ENCODE results near the gene POLA2.
"Not testable (repeated sequence)": the region's sequence is repeated elsewhere in the genome, so short reads cannot be mapped to it uniquely, and the experiment has no call there.

POLA2 gene

DNA sequence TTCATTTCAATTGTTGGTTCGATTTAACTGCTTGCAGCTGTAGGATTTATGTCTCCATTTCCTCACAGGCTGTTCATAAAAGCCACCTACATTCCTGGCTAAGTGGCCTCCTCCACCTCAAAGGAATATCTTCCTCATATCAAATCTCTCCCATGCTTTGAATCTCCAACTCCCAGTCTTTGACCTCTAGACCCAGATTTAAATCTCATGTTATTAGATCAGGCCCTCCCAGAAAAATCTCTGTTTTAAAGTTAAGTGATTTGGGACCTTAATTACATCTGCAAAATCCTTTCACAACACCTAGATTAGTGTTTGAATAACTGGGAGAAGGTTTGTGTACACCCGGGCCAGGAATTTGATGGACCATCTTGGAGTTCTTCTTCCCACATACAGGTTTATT lies 33.9 kb upstream of the POLA2 start:
- no peaks in the 10 kb centered on the region for H3K27me3 ChIP-seq (replicated peaks; ENCODE audit: control insufficient read depth, insufficient read depth, low read length)
- no peaks in the 10 kb centered on the region; the same call in 1 of the 2 replicates for H3K36me3 ChIP-seq (ENCODE audit: control insufficient read depth, insufficient read depth, low read length)
- no peak overlapping the region for H3K4me3 ChIP-seq (replicated peaks; ENCODE audit: low read depth, low read length)
- TF ChIP-seq, protein P1, sequence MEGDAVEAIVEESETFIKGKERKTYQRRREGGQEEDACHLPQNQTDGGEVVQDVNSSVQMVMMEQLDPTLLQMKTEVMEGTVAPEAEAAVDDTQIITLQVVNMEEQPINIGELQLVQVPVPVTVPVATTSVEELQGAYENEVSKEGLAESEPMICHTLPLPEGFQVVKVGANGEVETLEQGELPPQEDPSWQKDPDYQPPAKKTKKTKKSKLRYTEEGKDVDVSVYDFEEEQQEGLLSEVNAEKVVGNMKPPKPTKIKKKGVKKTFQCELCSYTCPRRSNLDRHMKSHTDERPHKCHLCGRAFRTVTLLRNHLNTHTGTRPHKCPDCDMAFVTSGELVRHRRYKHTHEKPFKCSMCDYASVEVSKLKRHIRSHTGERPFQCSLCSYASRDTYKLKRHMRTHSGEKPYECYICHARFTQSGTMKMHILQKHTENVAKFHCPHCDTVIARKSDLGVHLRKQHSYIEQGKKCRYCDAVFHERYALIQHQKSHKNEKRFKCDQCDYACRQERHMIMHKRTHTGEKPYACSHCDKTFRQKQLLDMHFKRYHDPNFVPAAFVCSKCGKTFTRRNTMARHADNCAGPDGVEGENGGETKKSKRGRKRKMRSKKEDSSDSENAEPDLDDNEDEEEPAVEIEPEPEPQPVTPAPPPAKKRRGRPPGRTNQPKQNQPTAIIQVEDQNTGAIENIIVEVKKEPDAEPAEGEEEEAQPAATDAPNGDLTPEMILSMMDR (IDR thresholded peaks at IDR 0.05; ENCODE audit: insufficient read depth, low read length, poor library complexity, severe bottlenecking): no peak
- no peak for DNase-seq (ENCODE audit: extremely low read depth, insufficient read length)

DNA sequence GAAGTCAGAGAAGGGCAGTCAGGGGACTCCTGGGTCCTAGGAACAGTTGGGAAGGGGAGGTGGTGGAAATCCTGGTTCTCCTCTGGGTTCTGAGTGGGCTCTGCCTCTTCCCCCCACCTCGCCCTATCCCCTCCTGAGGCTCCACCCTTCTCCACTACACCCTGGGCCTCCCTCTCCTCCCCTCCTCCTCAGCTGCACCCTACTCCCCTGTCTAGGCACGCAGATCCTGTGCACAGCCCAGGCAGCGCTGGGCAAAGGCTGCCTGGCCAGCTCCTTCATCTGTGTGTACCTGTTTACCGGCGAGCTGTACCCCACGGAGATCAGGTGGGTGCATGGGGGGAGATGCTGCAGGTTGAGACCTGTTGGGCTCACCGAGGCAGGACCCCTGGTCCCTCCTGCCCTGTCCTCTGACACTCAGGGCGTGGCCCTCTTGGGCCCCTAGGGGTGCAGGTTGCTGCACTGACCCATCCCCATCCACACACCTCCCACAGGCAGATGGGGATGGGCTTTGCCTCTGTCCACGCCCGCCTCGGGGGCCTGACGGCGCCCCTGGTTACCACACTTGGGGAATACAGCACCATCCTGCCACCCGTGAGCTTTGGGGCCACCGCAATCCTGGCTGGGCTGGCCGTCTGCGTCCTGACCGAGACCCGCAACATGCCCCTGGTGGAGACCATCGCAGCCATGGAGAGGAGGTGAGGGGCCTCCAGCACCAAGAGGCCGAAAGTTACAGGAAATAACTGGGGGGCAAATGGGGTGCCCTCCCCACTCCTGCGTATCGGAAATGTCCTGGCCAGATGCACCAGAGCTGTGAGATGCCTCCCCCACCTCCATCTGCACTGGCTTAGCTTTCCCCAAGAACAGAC lies 25.3 kb upstream of the POLA2 start:
- Histone ChIP-seq H3K27me3 (replicated peaks; ENCODE audit: control insufficient read depth, insufficient read depth, low read length) (no peaks in the 10 kb centered on the region), H3K4me3 (replicated peaks; ENCODE audit: low read depth, low read length) (no peak overlapping the region), H3K36me3 (ENCODE audit: control insufficient read depth, insufficient read depth, low read length) (no peaks in the 10 kb centered on the region)
- TF ChIP-seq, protein P1 (IDR thresholded peaks at IDR 0.05; ENCODE audit: insufficient read depth, low read length, poor library complexity, severe bottlenecking): no peak
- no peak for DNase-seq (ENCODE audit: extremely low read depth, insufficient read length)

DNA sequence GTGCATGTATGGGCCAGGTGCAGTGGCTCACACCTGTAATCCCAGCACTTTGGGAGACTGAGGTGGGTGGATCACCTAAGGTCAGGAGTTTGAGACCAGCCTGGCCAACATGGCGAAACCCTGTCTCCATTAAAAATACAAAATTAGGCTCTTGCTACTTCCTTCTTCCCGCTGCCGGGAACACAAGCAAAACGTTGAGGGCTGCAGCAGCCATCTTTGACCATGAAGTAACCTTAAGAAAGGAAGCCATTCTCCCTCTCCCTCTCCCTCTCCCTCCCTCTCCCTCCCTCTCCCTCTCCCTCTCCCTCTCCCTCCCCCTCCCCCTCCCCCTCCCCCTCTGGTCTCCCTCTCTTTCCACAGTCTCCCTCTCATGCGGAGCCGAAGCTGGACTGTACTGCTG lies 23.5 kb upstream of the POLA2 start:
- DNase-seq (ENCODE audit: extremely low read depth, insufficient read length); H3K36me3 ChIP-seq (ENCODE audit: control insufficient read depth, insufficient read depth, low read length); H3K27me3 ChIP-seq (replicated peaks; ENCODE audit: control insufficient read depth, insufficient read depth, low read length); H3K4me3 ChIP-seq (replicated peaks; ENCODE audit: low read depth, low read length): not testable (repeated sequence)

DNA sequence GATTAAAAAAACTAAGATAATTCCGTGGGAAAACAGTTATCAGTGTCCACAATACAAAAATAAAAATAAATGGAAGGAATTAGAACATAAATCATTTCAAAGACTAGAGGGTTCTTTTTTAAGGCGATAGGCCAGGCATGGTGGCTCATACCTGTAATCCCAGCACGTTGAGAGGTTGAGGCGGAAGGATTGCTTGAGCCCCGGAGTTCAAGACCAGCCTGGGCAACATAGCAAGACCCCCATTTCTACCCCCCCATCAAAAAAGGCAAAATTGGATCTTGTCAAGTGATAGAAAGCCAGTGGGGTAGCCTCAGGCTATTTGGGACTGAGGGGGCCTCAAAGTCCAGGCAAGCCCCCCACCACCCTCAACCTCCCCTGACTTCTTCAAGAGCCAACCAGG lies 20.6 kb upstream of the POLA2 start:
- Histone ChIP-seq H3K4me3 (replicated peaks; ENCODE audit: low read depth, low read length) (no peak overlapping the region), H3K36me3 (ENCODE audit: control insufficient read depth, insufficient read depth, low read length) (no peaks in the 10 kb centered on the region), H3K27me3 (replicated peaks; ENCODE audit: control insufficient read depth, insufficient read depth, low read length) (no peaks in the 10 kb centered on the region)
- no peak for DNase-seq (ENCODE audit: extremely low read depth, insufficient read length)
- TF ChIP-seq, protein P1 (IDR thresholded peaks at IDR 0.05; ENCODE audit: insufficient read depth, low read length, poor library complexity, severe bottlenecking): no peak

DNA sequence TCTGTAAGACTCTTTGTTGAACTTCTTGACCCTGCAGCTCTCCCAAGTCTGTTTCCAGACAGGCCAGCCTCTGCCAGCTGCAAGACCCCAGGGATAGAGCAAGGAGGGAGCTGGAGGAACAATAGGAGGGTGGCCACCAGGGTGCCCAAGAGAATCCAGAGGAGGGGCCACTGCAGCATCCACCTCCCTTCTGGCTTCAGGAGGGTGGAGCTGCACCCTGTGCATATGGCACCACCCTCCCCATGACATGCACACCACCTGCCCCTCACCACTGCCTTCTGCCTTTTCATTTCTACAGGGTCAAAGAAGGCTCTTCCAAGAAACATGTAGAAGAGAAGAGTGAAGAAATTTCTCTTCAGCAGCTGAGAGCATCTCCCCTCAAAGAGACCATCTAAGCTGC lies 20.1 kb upstream of the POLA2 start:
- Histone ChIP-seq H3K36me3 (ENCODE audit: control insufficient read depth, insufficient read depth, low read length) (no peaks in the 10 kb centered on the region), H3K4me3 (replicated peaks; ENCODE audit: low read depth, low read length) (no peak overlapping the region), H3K27me3 (replicated peaks; ENCODE audit: control insufficient read depth, insufficient read depth, low read length) (no peaks in the 10 kb centered on the region)
- TF ChIP-seq, protein P1 (IDR thresholded peaks at IDR 0.05; ENCODE audit: insufficient read depth, low read length, poor library complexity, severe bottlenecking): no peak
- DNase-seq (ENCODE audit: extremely low read depth, insufficient read length): no peak

DNA sequence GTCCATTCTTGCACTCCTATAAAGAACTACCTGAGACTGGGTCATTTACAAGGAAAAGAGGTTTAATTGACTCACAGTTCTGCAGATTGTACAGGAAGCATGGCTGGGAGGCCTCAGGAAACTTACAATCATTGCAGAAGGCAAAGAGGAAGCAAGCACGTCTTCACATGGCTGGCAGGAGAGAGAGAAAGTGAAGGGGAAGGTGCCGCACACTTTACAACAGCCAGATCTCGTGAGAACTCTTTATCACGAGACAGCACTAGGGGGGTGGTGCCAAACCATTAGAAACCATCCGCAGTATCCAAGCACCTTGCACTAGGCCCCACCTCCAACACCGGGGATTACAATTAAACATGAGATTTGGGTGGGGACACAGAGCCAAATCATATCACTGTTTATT lies 19.4 kb upstream of the POLA2 start:
- TF ChIP-seq, protein P1 (IDR thresholded peaks at IDR 0.05; ENCODE audit: insufficient read depth, low read length, poor library complexity, severe bottlenecking): no peak
- no peaks in the 10 kb centered on the region for H3K36me3 ChIP-seq (ENCODE audit: control insufficient read depth, insufficient read depth, low read length)
- no peak overlapping the region for H3K4me3 ChIP-seq (replicated peaks; ENCODE audit: low read depth, low read length)
- no peak for DNase-seq (ENCODE audit: extremely low read depth, insufficient read length)
- H3K27me3 ChIP-seq (replicated peaks; ENCODE audit: control insufficient read depth, insufficient read depth, low read length): no peaks in the 10 kb centered on the region

All from GM06990 (cell line).